ENCODE data around the gene HDAC1. TPM values are rescaled to one million over a fixed set of nuclear protein-coding genes. Genes with fewer than 3 reads are reported as not detected.
A peak's percentile ranks its signal among the peaks of the same experiment; 100 is the strongest.

Gene HDAC1
- total and polyA plus RNA-seq, 2 of the 13 experiments (the other 11 are each of a cell fraction or from before 2014, with no cell fraction given), result 93.5 to 189 TPM

- peak; percentile 75 for TF ChIP-seq TFE3 (CRISPR knock-in tag; IDR thresholded peaks at IDR 0.05)
- TF ChIP-seq ZKSCAN8 (CRISPR knock-in tag; IDR thresholded peaks at IDR 0.05; ENCODE audit: borderline replicate concordance), result peak; percentile 51; the same call in 1 of the 2 replicates
- peak; percentile 95 for TF ChIP-seq TFDP1 (CRISPR knock-in tag; IDR thresholded peaks at IDR 0.05; ENCODE audit: borderline replicate concordance)
- no peak for TF ChIP-seq ZNF207 (IDR thresholded peaks at IDR 0.05; ENCODE audit: borderline replicate concordance)
- TF ChIP-seq POGK (CRISPR knock-in tag; conservative IDR thresholded peaks at IDR 0.05), result 0 out of 2 replicates have a peak, but pooled peaks have one; percentile 25
- peak; percentile 71 for TF ChIP-seq ZNF781 (CRISPR knock-in tag; IDR thresholded peaks at IDR 0.05; ENCODE audit: borderline replicate concordance, not compliant biosample characterization)
- 0 out of 2 replicates have a peak, but pooled peaks have one; percentile 38 for TF ChIP-seq ZNF205 (CRISPR knock-in tag; IDR thresholded peaks at IDR 0.05)
- TF ChIP-seq ZFP37 (CRISPR knock-in tag; IDR thresholded peaks at IDR 0.05; ENCODE audit: borderline replicate concordance), result peak; percentile 84; the same call in 1 of the 2 replicates
- 0 out of 2 replicates have a peak, but pooled peaks have one; percentile 13 for TF ChIP-seq HMG20B (CRISPR knock-in tag; conservative IDR thresholded peaks at IDR 0.05)
- TF ChIP-seq ZNF547 (CRISPR knock-in tag; IDR thresholded peaks at IDR 0.05), result 0 out of 2 replicates have a peak, but pooled peaks have one; percentile 3
- peak; percentile 86 for TF ChIP-seq CBX5 (CRISPR knock-in tag; IDR thresholded peaks at IDR 0.05; ENCODE audit: borderline replicate concordance)
- 0 out of 2 replicates have a peak, but pooled peaks have one; percentile 81 for TF ChIP-seq SNAPC5 (CRISPR knock-in tag; IDR thresholded peaks at IDR 0.05; ENCODE audit: borderline replicate concordance)
- peak; percentile 76 for TF ChIP-seq ZNF331 (CRISPR knock-in tag; IDR thresholded peaks at IDR 0.05)
- TF ChIP-seq KDM5A (IDR thresholded peaks at IDR 0.05; ENCODE audit: borderline replicate concordance, low read length), result 0 out of 2 replicates have a peak, but pooled peaks have one; percentile 2
- TF ChIP-seq SP4 (CRISPR knock-in tag; IDR thresholded peaks at IDR 0.05), result peak; percentile 91
- 0 out of 2 replicates have a peak, but pooled peaks have one; percentile 36 for TF ChIP-seq ZNF441 (CRISPR knock-in tag; IDR thresholded peaks at IDR 0.05; ENCODE audit: borderline replicate concordance)
- TF ChIP-seq ZNF772 (CRISPR knock-in tag; IDR thresholded peaks at IDR 0.05), result peak; percentile 53; the same call in 1 of the 2 replicates
- no peak for TF ChIP-seq JUN (CRISPR knock-in tag; IDR thresholded peaks at IDR 0.05)
- peak; percentile 67; the same call in 1 of the 2 replicates for TF ChIP-seq MLXIP (CRISPR knock-in tag; IDR thresholded peaks at IDR 0.05; ENCODE audit: borderline replicate concordance)
- 0 out of 2 replicates have a peak, but pooled peaks have one; percentile 41 for TF ChIP-seq CENPT (CRISPR knock-in tag; IDR thresholded peaks at IDR 0.05; ENCODE audit: low read depth)
- TF ChIP-seq TAF1 (CRISPR knock-in tag; IDR thresholded peaks at IDR 0.05), result no peak
- TF ChIP-seq KLF6 (CRISPR knock-in tag; IDR thresholded peaks at IDR 0.05), result 0 out of 2 replicates have a peak, but pooled peaks have one; percentile 7
Observed at GRCh38 chr1:32350785-32351398, 59.0 kb downstream of the HDAC1 start (continued).

Measured in HepG2 (cell line).